GM12878 (cell line): Measurements from ENCODE around the gene PSMA8. TPM values are rescaled to one million over a fixed set of nuclear protein-coding genes. Genes with fewer than 3 reads are reported as not detected.
A peak's percentile ranks its signal among the peaks of the same experiment; 100 is the strongest.

Experiments
- ATAC-seq: fragments of 200-7000 bp; cut with Tn5 transposase; 3 replicates; pipeline ENCODE4 v1.9.1; 2020; ENCODE audit warnings: mild to moderate bottlenecking, moderate library complexity
- BruUV-seq: library from RNA; stranded (reverse); fragments of 400-500 nt; replicated peaks from 2 replicates; lab custom pipeline; 2021; lab: Mats Ljungman, UMichigan
- CTCF ChIA-PET: fragments of 300-600 bp; sonication (Branson Sonifier 250); formaldehyde crosslinking; extraction: SDS; loops from one replicate; lab custom pipeline; 2021; ENCODE audit warnings: inconsistent platforms; lab: Yijun Ruan, JAX
- POLR2A ChIA-PET: fragments of 350-600 bp; formaldehyde crosslinking; extraction: SDS; loops from one replicate; lab custom pipeline; 2021; ENCODE audit warnings: inconsistent platforms; lab: Charles Lee
- RAD21 ChIA-PET: fragments of 300-600 bp; sonication (Branson Sonifier 250); formaldehyde crosslinking; loops from one replicate; lab custom pipeline; 2023; ENCODE audit warnings: antibody characterized with exemption; ENCODE audit not compliant: unreplicated experiment; lab: Charles Lee
- SMC1A ChIA-PET: fragments of 300-600 bp; sonication (Branson Sonifier 250); formaldehyde crosslinking; loops from one replicate; lab custom pipeline; 2023; ENCODE audit not compliant: unreplicated experiment, uncharacterized antibody; lab: Charles Lee
- DNase-seq: peaks from one replicate; pipeline ENCODE4 v3.0.0-alpha.2; 2011; ENCODE audit warnings: low read depth, low spot score
- FAIRE-seq: peaks from 3 replicates; lab custom pipeline; 2011; peaks lifted over from hg19 to GRCh38; lab: Jason Lieb, UNC
- H2AFZ ChIP-seq: 2 replicates; pipeline ENCODE4 v1.6.0; 2011; ENCODE audit warnings: low read depth, low read length, control low read depth; ENCODE audit not compliant: control insufficient read depth
- H3K27ac ChIP-seq: 2 replicates; pipeline ENCODE4 v1.5.1; 2011; ENCODE audit warnings: control low read depth; ENCODE audit not compliant: control insufficient read depth, insufficient read depth
- H3K27me3 ChIP-seq, 2 experiments: replicated peaks in 1 of 2; 2 replicates each; pipeline versions ENCODE4 v1.6.0 to v1.6.1; 2011; ENCODE audit warnings: low read length in 1 of 2; ENCODE audit not compliant: control insufficient read depth in 2 of 2, insufficient read depth in 2 of 2
- H3K36me3 ChIP-seq, 2 experiments: 2 replicates each; pipeline ENCODE4 v1.5.1; 2011; ENCODE audit warnings: low read length in 1 of 2; ENCODE audit not compliant: control insufficient read depth in 2 of 2, insufficient read depth in 2 of 2
- H3K4me1 ChIP-seq: 2 replicates; pipeline ENCODE4 v1.6.1; 2011; ENCODE audit warnings: mild to moderate bottlenecking, low read length, moderate library complexity, mixed read lengths; ENCODE audit not compliant: control insufficient read depth, insufficient read depth
- H3K4me2 ChIP-seq: 2 replicates; pipeline ENCODE4 v1.6.0; 2011; ENCODE audit warnings: control low read depth; ENCODE audit not compliant: control insufficient read depth, insufficient read depth
- H3K4me3 ChIP-seq: fragments of 200-600 bp; sonication (generic); 2 replicates; pipeline ENCODE4 v1.5.1; 2016
- H3K79me2 ChIP-seq: 2 replicates; pipeline ENCODE4 v1.6.0; 2011; ENCODE audit warnings: low read length; ENCODE audit not compliant: control insufficient read depth, insufficient read depth
- H3K9ac ChIP-seq: 2 replicates; pipeline ENCODE4 v1.8.0; 2011; ENCODE audit warnings: low read length, control low read depth, mixed read lengths; ENCODE audit not compliant: control insufficient read depth, insufficient read depth
- H3K9me3 ChIP-seq: replicated peaks from 3 replicates; pipeline ENCODE4 v1.5.1; 2011; ENCODE audit warnings: mild to moderate bottlenecking, low read length; ENCODE audit not compliant: control insufficient read depth, insufficient read depth
- H4K20me1 ChIP-seq: 2 replicates; pipeline ENCODE4 v1.6.0; 2011; ENCODE audit not compliant: control insufficient read depth, insufficient read depth
- CREB1 ChIP-seq: IDR thresholded peaks from 2 replicates; pipeline ENCODE4 v1.6.1; 2012; ENCODE audit warnings: low read depth, mild to moderate bottlenecking, inconsistent platforms
- EP300 ChIP-seq, 2 experiments: fragments of 150-350 bp in 1 of 2; IDR thresholded peaks; 2 replicates each; pipeline ENCODE4 v1.6.1; 2011 to 2012; ENCODE audit warnings: low read depth in 2 of 2, low read length in 2 of 2, borderline replicate concordance in 1 of 2, improper control_type of control experiment in 1 of 2, inconsistent platforms in 1 of 2; ENCODE audit not compliant: control insufficient read depth in 1 of 2
- FOXK2 ChIP-seq: fragments of 450-650 bp; IDR thresholded peaks from 2 replicates; pipeline ENCODE4 v1.6.1; 2017; ENCODE audit warnings: mild to moderate bottlenecking, moderate library complexity
- NRF1 ChIP-seq: conservative IDR thresholded peaks from 2 replicates; pipeline ENCODE4 v1.6.1; 2011; ENCODE audit warnings: mild to moderate bottlenecking, low read depth, low read length, improper control_type of control experiment
- RUNX3 ChIP-seq: IDR thresholded peaks from 2 replicates; pipeline ENCODE4 v1.6.1; 2012; ENCODE audit warnings: low read length, inconsistent platforms
- TCF3 ChIP-seq: IDR thresholded peaks from 2 replicates; pipeline ENCODE4 v1.6.1; 2012; ENCODE audit warnings: low read depth, mild to moderate bottlenecking, low read length, borderline replicate concordance; ENCODE audit not compliant: insufficient read depth
- ZBED1 ChIP-seq: IDR thresholded peaks from 2 replicates; pipeline ENCODE4 v1.6.1; 2016; ENCODE audit warnings: borderline replicate concordance
- WGBS: methylation state at CpG from one replicate; pipeline ENCODE4 v1.1.6; 2016; ENCODE audit warnings: low lambda C conversion rate; ENCODE audit not compliant: insufficient replicate concordance, insufficient coverage; ENCODE audit errors: missing lambda C conversion rate; 5-methylcytosine and 5-hydroxymethylcytosine counted together
- in situ Hi-C: fragments of 300-500 bp; cut with MboI; formaldehyde crosslinking; loops from 9 replicates; pipeline ENCODE4 v1.14.3; 2018; ENCODE audit warnings: mixed read lengths
- intact Hi-C: fragments of 100-400 bp; cut with micrococcal nuclease; formaldehyde crosslinking; loops from one replicate; pipeline ENCODE4 v1.14.2; 2022; ENCODE audit not compliant: unreplicated experiment
- polyA plus RNA-seq, 11 experiments: library from polyadenylated mRNA; depleted of rRNA in 4 of 11; unstranded in 6 of 11; stranded (reverse) in 5 of 11; fragments of >200 nt; fragmentation: Nextera tagmentation in 4 of 11; fragmentation: Illumina TruSeq in 1 of 11; extraction: Ambion mirVana in 4 of 11; extraction: Trizol in 1 of 11; gene quantifications; 1 replicate in 1 of 11; 2 replicates in 10 of 11; pipeline versions ENCODE4 v1.2.1 to v1.2.3, GENCODE V29; 2011 to 2016; ENCODE audit warnings: inconsistent platforms in 2 of 11, missing spikeins in 2 of 11, low read depth in 1 of 11
- total RNA-seq, 4 experiments: library from RNA; depleted of rRNA in 3 of 4; stranded (reverse); fragments of >200 nt in 3 of 4; fragmentation: Illumina TruSeq in 1 of 4; extraction: Trizol in 1 of 4; gene quantifications; 2 replicates each; pipeline versions ENCODE4 v1.2.1 to v1.2.3, GENCODE V29; 2013 to 2021
- TF ChIP-seq, protein P1 (sequence below): fragments of 450-650 bp; IDR thresholded peaks from 2 replicates; pipeline ENCODE4 v1.6.1; 2017; ENCODE audit warnings: antibody characterized with exemption, mild to moderate bottlenecking, moderate library complexity
- TF ChIP-seq, protein P2 (sequence below): IDR thresholded peaks from 2 replicates; pipeline ENCODE4 v1.6.1; 2012; ENCODE audit warnings: low read depth, low read length, improper control_type of control experiment
- TF ChIP-seq, protein P3 (sequence below): IDR thresholded peaks from 2 replicates; pipeline ENCODE4 v1.6.1; 2012; ENCODE audit warnings: improper control_type of control experiment, low read depth, low read length; ENCODE audit not compliant: insufficient replicate concordance

Gene PSMA8
- total and polyA plus RNA-seq, 10 of the 15 experiments (the other 5 are each of a cell fraction or from before 2014, with no cell fraction given): 0.07 to 0.15 (median 0.09) TPM; not detected in 6

DNA sequence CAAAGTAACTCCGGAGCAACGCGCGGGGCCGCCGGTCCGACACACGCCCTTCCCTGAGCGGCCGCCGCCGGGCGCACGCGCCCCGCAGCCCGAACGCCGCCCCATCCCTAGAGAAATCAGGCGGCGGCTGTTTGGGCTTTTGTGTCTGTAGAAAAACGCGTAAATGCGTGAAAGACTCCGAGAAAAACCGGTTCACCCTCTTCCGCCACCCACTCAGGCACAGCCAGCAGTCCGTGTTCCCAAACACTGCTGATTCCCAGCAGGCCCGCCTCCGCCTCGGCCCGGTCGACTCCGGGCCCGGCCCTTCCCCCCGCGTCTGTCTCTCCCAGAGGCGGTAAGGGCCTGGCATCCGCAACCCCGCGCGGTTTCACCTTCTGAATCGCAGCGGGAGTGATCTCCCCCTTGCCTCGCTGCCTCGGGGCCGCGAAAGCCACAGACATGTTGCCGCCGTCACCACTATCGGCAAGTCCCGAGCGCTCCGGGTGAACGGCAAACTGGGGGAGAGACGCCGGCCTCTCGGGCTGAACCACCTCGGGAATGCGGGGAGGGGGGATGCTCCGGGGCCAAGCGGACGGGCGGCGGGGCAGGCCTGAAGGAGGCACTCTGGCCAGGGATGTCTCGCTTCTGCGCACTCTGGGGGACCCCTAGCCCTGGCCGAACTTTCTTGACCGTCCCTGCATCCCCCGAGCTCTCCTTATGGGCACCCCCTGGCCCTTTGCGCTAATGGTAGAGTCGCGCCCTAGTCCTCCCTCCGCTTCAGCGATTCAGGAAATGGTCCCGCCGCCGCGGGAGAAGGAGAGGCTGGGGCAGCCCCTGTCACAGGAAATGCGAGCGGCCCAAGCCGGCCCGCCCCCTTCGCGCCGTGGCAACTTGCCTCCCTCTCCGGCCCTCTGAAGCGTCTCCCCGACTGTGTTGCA is 43.3 kb upstream of the PSMA8 start, which contains the start of gene SS18:
TSS of gene SS18 (minus strand) at position 484 of the 917 bp plus-strand sequence. CDS start at position 440, 44 bp downstream.
- Histone ChIP-seq H3K27me3 (no peaks in the 10 kb centered on the region), H3K4me1 (peaks cover 3% of the 10 kb centered on the region; the same call in 1 of the 2 replicates), H3K36me3 (peaks cover 0 to 4% of the 10 kb centered on the region in 2 experiments; a peak in 1 of 4 replicates), H3K9me3 (no peaks in the 10 kb centered on the region; the same call in 2 of the 3 replicates), H2AFZ (peak within 1 kb of the TSS; percentile 97), H4K20me1 (peaks cover 2% of the 10 kb centered on the region; the same call in 1 of the 2 replicates), H3K9ac (peak within 1 kb of the TSS; percentile 85), H3K4me3 (peak within 1 kb of the TSS; percentile 85), H3K4me2 (peak within 1 kb of the TSS; percentile 91), H3K27ac (peak within 1 kb of the TSS; percentile 98), H3K79me2 (peaks cover 47% of the 10 kb centered on the region)
- ChIA-PET CTCF (interaction anchor here (1.0 to 2.4 kb wide), 2 partner anchors 14 to 70 kb away, joined by 3 to 8 read pairs; no protein-coding TSS in a partner anchor), SMC1A (interaction anchor here (0.7 to 4.0 kb wide), 7 partner anchors 10 to 96 kb away, joined by 3 to 18 read pairs (median 3); no protein-coding TSS in a partner anchor), POLR2A (interaction anchor here (1.0 kb wide), 2 partner anchors 20 to 136 kb away, joined by 3 read pairs; partner anchors contain the start of gene TAF4B), RAD21 (interaction anchor here (1.0 to 1.4 kb wide), 3 partner anchors 92 to 100 kb away, joined by 3 to 4 read pairs (median 3); no protein-coding TSS in a partner anchor)
- DNase-seq (peak; percentile 76), FAIRE-seq (peak; percentile 18), ATAC-seq (peak; percentile 89)
- under 1% methylated on average over 89 of the region's 89 CpGs for WGBS
- no TSS peak for BruUV-seq
- in situ Hi-C loops: no loop called here
- intact Hi-C loops: loop anchor here (5.0 kb wide), 2 partner anchors 102 to 137 kb away; partner anchors contain the start of gene TAF4B
- TF ChIP-seq FOXK2: peak; percentile 99
- TF ChIP-seq, protein P1, sequence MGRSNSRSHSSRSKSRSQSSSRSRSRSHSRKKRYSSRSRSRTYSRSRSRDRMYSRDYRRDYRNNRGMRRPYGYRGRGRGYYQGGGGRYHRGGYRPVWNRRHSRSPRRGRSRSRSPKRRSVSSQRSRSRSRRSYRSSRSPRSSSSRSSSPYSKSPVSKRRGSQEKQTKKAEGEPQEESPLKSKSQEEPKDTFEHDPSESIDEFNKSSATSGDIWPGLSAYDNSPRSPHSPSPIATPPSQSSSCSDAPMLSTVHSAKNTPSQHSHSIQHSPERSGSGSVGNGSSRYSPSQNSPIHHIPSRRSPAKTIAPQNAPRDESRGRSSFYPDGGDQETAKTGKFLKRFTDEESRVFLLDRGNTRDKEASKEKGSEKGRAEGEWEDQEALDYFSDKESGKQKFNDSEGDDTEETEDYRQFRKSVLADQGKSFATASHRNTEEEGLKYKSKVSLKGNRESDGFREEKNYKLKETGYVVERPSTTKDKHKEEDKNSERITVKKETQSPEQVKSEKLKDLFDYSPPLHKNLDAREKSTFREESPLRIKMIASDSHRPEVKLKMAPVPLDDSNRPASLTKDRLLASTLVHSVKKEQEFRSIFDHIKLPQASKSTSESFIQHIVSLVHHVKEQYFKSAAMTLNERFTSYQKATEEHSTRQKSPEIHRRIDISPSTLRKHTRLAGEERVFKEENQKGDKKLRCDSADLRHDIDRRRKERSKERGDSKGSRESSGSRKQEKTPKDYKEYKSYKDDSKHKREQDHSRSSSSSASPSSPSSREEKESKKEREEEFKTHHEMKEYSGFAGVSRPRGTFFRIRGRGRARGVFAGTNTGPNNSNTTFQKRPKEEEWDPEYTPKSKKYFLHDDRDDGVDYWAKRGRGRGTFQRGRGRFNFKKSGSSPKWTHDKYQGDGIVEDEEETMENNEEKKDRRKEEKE: peak; percentile 96
- TF ChIP-seq, protein P2, sequence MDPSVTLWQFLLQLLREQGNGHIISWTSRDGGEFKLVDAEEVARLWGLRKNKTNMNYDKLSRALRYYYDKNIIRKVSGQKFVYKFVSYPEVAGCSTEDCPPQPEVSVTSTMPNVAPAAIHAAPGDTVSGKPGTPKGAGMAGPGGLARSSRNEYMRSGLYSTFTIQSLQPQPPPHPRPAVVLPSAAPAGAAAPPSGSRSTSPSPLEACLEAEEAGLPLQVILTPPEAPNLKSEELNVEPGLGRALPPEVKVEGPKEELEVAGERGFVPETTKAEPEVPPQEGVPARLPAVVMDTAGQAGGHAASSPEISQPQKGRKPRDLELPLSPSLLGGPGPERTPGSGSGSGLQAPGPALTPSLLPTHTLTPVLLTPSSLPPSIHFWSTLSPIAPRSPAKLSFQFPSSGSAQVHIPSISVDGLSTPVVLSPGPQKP: no peak
- 0 out of 2 replicates have a peak, but pooled peaks have one; percentile 34 for TF ChIP-seq NRF1
- TF ChIP-seq, protein P3, sequence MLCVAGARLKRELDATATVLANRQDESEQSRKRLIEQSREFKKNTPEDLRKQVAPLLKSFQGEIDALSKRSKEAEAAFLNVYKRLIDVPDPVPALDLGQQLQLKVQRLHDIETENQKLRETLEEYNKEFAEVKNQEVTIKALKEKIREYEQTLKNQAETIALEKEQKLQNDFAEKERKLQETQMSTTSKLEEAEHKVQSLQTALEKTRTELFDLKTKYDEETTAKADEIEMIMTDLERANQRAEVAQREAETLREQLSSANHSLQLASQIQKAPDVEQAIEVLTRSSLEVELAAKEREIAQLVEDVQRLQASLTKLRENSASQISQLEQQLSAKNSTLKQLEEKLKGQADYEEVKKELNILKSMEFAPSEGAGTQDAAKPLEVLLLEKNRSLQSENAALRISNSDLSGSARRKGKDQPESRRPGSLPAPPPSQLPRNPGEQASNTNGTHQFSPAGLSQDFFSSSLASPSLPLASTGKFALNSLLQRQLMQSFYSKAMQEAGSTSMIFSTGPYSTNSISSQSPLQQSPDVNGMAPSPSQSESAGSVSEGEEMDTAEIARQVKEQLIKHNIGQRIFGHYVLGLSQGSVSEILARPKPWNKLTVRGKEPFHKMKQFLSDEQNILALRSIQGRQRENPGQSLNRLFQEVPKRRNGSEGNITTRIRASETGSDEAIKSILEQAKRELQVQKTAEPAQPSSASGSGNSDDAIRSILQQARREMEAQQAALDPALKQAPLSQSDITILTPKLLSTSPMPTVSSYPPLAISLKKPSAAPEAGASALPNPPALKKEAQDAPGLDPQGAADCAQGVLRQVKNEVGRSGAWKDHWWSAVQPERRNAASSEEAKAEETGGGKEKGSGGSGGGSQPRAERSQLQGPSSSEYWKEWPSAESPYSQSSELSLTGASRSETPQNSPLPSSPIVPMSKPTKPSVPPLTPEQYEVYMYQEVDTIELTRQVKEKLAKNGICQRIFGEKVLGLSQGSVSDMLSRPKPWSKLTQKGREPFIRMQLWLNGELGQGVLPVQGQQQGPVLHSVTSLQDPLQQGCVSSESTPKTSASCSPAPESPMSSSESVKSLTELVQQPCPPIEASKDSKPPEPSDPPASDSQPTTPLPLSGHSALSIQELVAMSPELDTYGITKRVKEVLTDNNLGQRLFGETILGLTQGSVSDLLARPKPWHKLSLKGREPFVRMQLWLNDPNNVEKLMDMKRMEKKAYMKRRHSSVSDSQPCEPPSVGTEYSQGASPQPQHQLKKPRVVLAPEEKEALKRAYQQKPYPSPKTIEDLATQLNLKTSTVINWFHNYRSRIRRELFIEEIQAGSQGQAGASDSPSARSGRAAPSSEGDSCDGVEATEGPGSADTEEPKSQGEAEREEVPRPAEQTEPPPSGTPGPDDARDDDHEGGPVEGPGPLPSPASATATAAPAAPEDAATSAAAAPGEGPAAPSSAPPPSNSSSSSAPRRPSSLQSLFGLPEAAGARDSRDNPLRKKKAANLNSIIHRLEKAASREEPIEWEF: no peak
- 0 out of 2 replicates have a peak, but pooled peaks have one; percentile 46 for TF ChIP-seq ZBED1
- peak; percentile 56; the same call in 1 of the 2 replicates for TF ChIP-seq TCF3
- TF ChIP-seq CREB1: peak; percentile 39
- TF ChIP-seq RUNX3: peak; percentile 82
- TF ChIP-seq EP300 (IDR thresholded peaks at IDR 0.05; ENCODE audit: borderline replicate concordance in 1 of 2, control insufficient read depth in 1 of 2, low read depth in 2 of 2, low read length in 2 of 2): 0 out of 4 replicates have a peak, but pooled peaks have one; percentile 9 to 46
